Skeletal muscle tissue (tissue), 4 donors: ENCODE measurements around the gene WNT3A. TPM values are rescaled to one million over a fixed set of nuclear protein-coding genes. Genes with fewer than 3 reads are reported as not detected.

Experiments used
- H3K27ac ChIP-seq: one replicate; pipeline ENCODE4 v1.7.0; 2013; ENCODE audit warnings: mild to moderate bottlenecking, low read depth, low read length, inconsistent platforms
- H3K27me3 ChIP-seq, 3 donors: one replicate each; pipeline ENCODE4 v1.7.0; 2013; ENCODE audit warnings: low read length in 3 of 3; ENCODE audit not compliant: control insufficient read depth in 3 of 3, insufficient read depth in 3 of 3
- H3K36me3 ChIP-seq, 3 donors: one replicate each; pipeline ENCODE4 v1.7.0; 2013; ENCODE audit warnings: low read length in 3 of 3; ENCODE audit not compliant: control insufficient read depth in 3 of 3, insufficient read depth in 3 of 3
- H3K4me1 ChIP-seq, 3 donors: one replicate each; pipeline ENCODE4 v1.7.0; 2013; ENCODE audit warnings: low read length in 3 of 3, mild to moderate bottlenecking in 3 of 3; ENCODE audit not compliant: control insufficient read depth in 3 of 3, insufficient read depth in 3 of 3
- H3K4me3 ChIP-seq, 3 donors: one replicate each; pipeline ENCODE4 v1.7.0; 2013; ENCODE audit warnings: low read length in 3 of 3
- H3K9ac ChIP-seq, 3 donors: one replicate each; pipeline ENCODE4 v1.7.0; 2013; ENCODE audit warnings: low read length in 3 of 3, mild to moderate bottlenecking in 3 of 3, moderate library complexity in 2 of 3, low read depth in 1 of 3
- H3K9me3 ChIP-seq, 3 donors: one replicate each; pipeline ENCODE4 v1.7.0; 2013; ENCODE audit warnings: low read length in 3 of 3; ENCODE audit not compliant: control insufficient read depth in 3 of 3
- total RNA-seq: library from RNA; depleted of rRNA; stranded (reverse); fragments of >200 nt; gene quantifications from one replicate; pipeline ENCODE4 v1.2.3, GENCODE V29; 2014
- donor health status: Osteomylitis.

The WNT3A gene
- total RNA-seq, 1 donor from 2014 or later: not detected

DNA sequence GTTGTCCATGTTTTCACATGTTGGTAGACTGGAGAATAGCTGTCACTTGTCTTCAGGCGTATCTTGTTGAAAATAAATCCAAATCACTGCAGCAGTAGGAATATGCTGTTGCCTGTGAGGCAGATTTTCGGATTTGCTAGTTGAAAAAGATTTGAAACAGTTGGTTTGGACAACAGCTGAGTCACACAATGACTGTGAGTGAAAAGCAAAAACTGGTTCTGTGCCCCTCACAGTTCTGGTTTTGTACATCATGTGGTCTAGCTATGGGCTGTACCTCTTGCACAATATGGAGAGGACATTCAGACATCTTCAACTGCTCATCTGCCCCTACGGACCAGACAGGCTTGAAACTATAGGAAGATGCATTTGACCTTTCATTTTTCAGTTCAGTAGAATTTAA is 77.5 kb downstream of the WNT3A start:
- Histone ChIP-seq H3K27ac (peak overlapping the region; percentile 95), H3K4me3 (peak overlapping the region; percentile 85 to 100 (median 100)), H3K27me3 (no peaks in the 10 kb centered on the region), H3K4me1 (peaks cover 67 to 71% (median 67%) of the 10 kb centered on the region in 3 donors), H3K9ac (peak overlapping the region; percentile 90 to 99 (median 98)), H3K36me3 (peaks cover 0 to 8% (median 3%) of the 10 kb centered on the region in 3 donors), H3K9me3 (no peaks in the 10 kb centered on the region)

DNA sequence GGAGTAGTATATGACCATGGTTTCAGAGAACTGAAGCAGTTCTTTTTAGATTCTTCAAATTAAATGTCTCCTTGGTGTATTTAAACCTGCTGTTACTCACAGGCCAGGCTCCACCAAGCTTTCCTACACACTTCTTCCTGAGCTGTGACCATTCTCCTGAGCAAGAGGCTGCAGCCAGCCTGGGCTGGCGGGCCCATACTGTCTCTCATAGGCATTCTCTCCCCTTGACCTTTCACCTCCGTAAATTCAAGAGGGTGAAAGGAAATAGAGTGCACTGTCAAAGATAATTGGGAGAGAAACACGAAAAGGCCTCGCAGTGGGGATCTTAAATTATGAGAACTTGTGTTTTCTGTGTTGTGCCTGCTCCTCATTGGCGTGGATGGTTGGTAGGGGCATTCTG is 78.0 kb downstream of the WNT3A start:
- Histone ChIP-seq H3K4me1 (peaks cover 71 to 76% (median 72%) of the 10 kb centered on the region in 3 donors), H3K9ac (peak overlapping the region in 1 of 3 donors; percentile 98), H3K27ac (peak overlapping the region; percentile 95), H3K27me3 (no peaks in the 10 kb centered on the region), H3K4me3 (peak overlapping the region; percentile 54 to 100 (median 85)), H3K9me3 (no peaks in the 10 kb centered on the region), H3K36me3 (peaks cover 1 to 8% (median 3%) of the 10 kb centered on the region in 3 donors)

DNA sequence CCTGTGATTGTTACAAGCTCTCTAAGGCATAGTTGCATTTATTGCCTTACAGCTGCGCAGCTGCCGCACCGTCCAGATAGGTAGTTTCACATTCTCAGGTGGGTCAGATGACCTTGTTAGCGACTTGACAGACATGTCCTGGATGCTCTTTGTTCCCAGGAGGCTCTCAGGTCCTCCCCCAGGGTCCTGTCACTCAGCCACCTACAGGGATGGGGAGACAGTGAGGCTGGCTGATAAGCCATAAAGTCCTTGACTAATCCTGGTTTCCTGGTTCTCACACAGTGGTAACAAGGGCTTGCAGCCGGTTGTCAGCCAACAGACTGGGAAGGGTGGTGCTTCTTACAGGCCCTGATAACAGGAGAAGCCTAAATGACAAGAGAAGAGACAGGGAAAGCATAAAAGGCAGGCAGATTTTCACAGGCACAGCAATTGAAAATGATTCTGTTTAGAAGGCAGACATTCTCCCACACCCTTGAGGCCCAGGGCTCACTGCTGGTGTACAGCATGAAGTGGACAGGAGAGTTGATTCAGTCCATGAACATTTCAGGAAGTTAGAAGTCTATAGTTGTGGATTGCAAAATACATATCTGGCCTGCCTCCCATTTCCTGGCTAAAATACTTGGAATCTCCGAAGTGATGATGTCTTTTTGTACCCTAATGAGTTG is 78.6 kb downstream of the WNT3A start:
- H3K4me1 ChIP-seq: peaks cover 78 to 82% (median 78%) of the 10 kb centered on the region in 3 donors
- H3K4me3 ChIP-seq: peak overlapping the region; percentile 54 to 100 (median 85)

GRCh38 chr1:228087771-228088251 is 81.0 kb downstream of the WNT3A start:
- Histone ChIP-seq H3K4me1 (peaks cover 84 to 94% (median 94%) of the 10 kb centered on the region in 3 donors), H3K4me3 (peak overlapping the region; percentile 21 to 61 (median 38)), H3K27ac (peak overlapping the region; percentile 54)

More for the DNA sequence above, 78.6 kb downstream of the WNT3A start:
- H3K36me3 ChIP-seq: peaks cover 3 to 8% (median 4%) of the 10 kb centered on the region in 3 donors
- no peaks in the 10 kb centered on the region for H3K9me3 ChIP-seq
- peak overlapping the region in 1 of 3 donors; percentile 98 for H3K9ac ChIP-seq
- H3K27me3 ChIP-seq: no peaks in the 10 kb centered on the region
- H3K27ac ChIP-seq: peak overlapping the region; percentile 26

GRCh38 chr1:228088586-228089498 is 82.0 kb downstream of the WNT3A start:
- Histone ChIP-seq H3K9ac (peak overlapping the region in 1 of 3 donors; percentile 33), H3K36me3 (peaks cover 7 to 11% (median 9%) of the 10 kb centered on the region in 3 donors), H3K4me3 (peak overlapping the region in 2 of 3 donors; percentile 9 to 22), H3K4me1 (peaks cover 80 to 92% (median 92%) of the 10 kb centered on the region in 3 donors), H3K9me3 (peaks cover 0 to under 1% (median under 1%) of the 10 kb centered on the region in 3 donors), H3K27ac (peak overlapping the region; percentile 54), H3K27me3 (no peaks in the 10 kb centered on the region)

More at GRCh38 chr1:228087771-228088251, 81.0 kb downstream of the WNT3A start:
- no peaks in the 10 kb centered on the region for H3K9me3 ChIP-seq
- peaks cover 4 to 13% (median 10%) of the 10 kb centered on the region in 3 donors for H3K36me3 ChIP-seq
- peak overlapping the region in 2 of 3 donors; percentile 25 to 64 for H3K9ac ChIP-seq
- H3K27me3 ChIP-seq: no peaks in the 10 kb centered on the region

GRCh38 chr1:228089519-228090380 is 83.0 kb downstream of the WNT3A start:
- no peaks in the 10 kb centered on the region for H3K27me3 ChIP-seq
- H3K4me1 ChIP-seq: peaks cover 71 to 83% (median 82%) of the 10 kb centered on the region in 3 donors
- peak overlapping the region in 2 of 3 donors; percentile 23 to 60 for H3K9ac ChIP-seq
- peak overlapping the region; percentile 47 to 60 (median 56) for H3K4me3 ChIP-seq
- H3K27ac ChIP-seq: peak overlapping the region; percentile 3
- peaks cover 0 to 9% (median 9%) of the 10 kb centered on the region in 3 donors for H3K9me3 ChIP-seq
- H3K36me3 ChIP-seq: peaks cover 7 to 12% (median 11%) of the 10 kb centered on the region in 3 donors

- Histone ChIP-seq H3K36me3 (peaks cover 7 to 16% (median 11%) of the 10 kb centered on the region in 3 donors), H3K9me3 (peaks cover 0 to 11% (median 9%) of the 10 kb centered on the region in 3 donors), H3K4me1 (peaks cover 62 to 77% (median 75%) of the 10 kb centered on the region in 3 donors), H3K27me3 (no peaks in the 10 kb centered on the region), H3K4me3 (peak overlapping the region in 1 of 3 donors; percentile 56), H3K27ac (peak overlapping the region; percentile 3), H3K9ac (peak overlapping the region in 1 of 3 donors; percentile 60)
These were observed 83.8 kb downstream of the WNT3A start for GRCh38 chr1:228090613-228091081.

GRCh38 chr1:228091084-228091483 is 84.3 kb downstream of the WNT3A start:
- H3K4me1 ChIP-seq: peaks cover 57 to 76% (median 73%) of the 10 kb centered on the region in 3 donors
- H3K9ac ChIP-seq: peak overlapping the region in 1 of 3 donors; percentile 60
- H3K4me3 ChIP-seq: peak overlapping the region in 1 of 3 donors; percentile 56
- no peaks in the 10 kb centered on the region for H3K27me3 ChIP-seq
- peaks cover 8 to 16% (median 14%) of the 10 kb centered on the region in 3 donors for H3K36me3 ChIP-seq
- peaks cover 0 to 11% (median 9%) of the 10 kb centered on the region in 3 donors for H3K9me3 ChIP-seq
- no peak overlapping the region for H3K27ac ChIP-seq
